ENCODE measurements around the gene ZNF534. TPM values are rescaled to one million over a fixed set of nuclear protein-coding genes. Genes with fewer than 3 reads are reported as not detected.

ZNF534 gene
- total and polyA plus RNA-seq, 2 of the 13 experiments (the other 11 are each of a cell fraction or from before 2014, with no cell fraction given): 0.04 to 0.08 TPM

DNA sequence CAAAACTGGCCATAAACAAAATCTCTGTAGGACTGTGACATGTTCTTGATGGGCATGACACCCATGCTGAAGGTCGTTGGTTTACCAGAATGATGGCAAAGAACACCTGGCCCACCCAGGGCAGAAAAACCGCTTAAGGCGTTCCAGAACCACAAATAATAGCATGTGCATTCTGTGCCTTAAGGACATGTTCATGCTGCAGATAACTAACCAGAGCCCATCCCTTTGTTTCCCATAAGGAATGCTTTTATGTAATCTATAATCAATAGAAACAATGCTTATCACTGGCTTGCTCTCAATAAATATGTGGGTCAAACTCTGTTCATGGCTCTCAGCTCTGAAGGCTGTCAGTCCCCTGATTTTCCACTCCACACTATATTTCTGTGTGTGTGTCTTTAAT lies 13.2 kb downstream of the ZNF534 start:
- H4K20me1 ChIP-seq (ENCODE audit: insufficient read depth, low read length): no peaks in the 10 kb centered on the region
- POLR2A ChIA-PET: no interaction called here
- intact Hi-C loops (cut with micrococcal nuclease; ENCODE audit: unreplicated experiment): no loop called here
- peaks cover 97% of the 10 kb centered on the region for H3K9me3 ChIP-seq (ENCODE audit: low read length)
- 7% methylated on average over 2 of the region's 3 CpGs for WGBS (ENCODE audit: low lambda C conversion rate)
- H3K79me2 ChIP-seq (ENCODE audit: insufficient read depth, low read length): no peaks in the 10 kb centered on the region
- TF ChIP-seq ZNF761 (CRISPR knock-in tag; conservative IDR thresholded peaks at IDR 0.05): peak; percentile 98
- TF ChIP-seq ZNF780A (CRISPR knock-in tag; IDR thresholded peaks at IDR 0.05): no peak
- DNase-seq (ENCODE audit: low spot score) (no peak), ATAC-seq (no peak), FAIRE-seq (no peak)
- no TSS peak for BruUV-seq (replicated peaks)
- in situ Hi-C loops (cut with HindIII; ENCODE audit: extremely low pct_ligation_motif_present, low pct_unique_long_range_greater_than_20kb): no loop called here
- no peak overlapping the region for H3K27ac ChIP-seq (ENCODE audit: extremely low read length, insufficient read depth, low read length)
- no peaks in the 10 kb centered on the region for H3K36me3 ChIP-seq (replicated peaks in 1 of 2; ENCODE audit: control insufficient read depth in 1 of 2, insufficient read depth in 2 of 2, low read length in 2 of 2)
- H3K4me2 ChIP-seq (ENCODE audit: low read depth, low read length): no peak overlapping the region
- no peak overlapping the region for H3K9ac ChIP-seq (ENCODE audit: insufficient read depth, low read depth, low read length)
- no peaks in the 10 kb centered on the region for H3K4me1 ChIP-seq (ENCODE audit: insufficient read depth, low read length)
- H3K27me3 ChIP-seq (ENCODE audit: control insufficient read depth in 1 of 2, insufficient read depth in 2 of 2, low read length in 2 of 2): no peaks in the 10 kb centered on the region
- no peak overlapping the region for H3K4me3 ChIP-seq (replicated peaks in 1 of 3; ENCODE audit: insufficient read depth in 1 of 3, low read depth in 2 of 3, low read length in 3 of 3)
- H2AFZ ChIP-seq (ENCODE audit: low read length): no peak overlapping the region
- CTCF ChIA-PET (ENCODE audit: low intra/inter-chr PET ratio, low total read pairs): no interaction called here

DNA sequence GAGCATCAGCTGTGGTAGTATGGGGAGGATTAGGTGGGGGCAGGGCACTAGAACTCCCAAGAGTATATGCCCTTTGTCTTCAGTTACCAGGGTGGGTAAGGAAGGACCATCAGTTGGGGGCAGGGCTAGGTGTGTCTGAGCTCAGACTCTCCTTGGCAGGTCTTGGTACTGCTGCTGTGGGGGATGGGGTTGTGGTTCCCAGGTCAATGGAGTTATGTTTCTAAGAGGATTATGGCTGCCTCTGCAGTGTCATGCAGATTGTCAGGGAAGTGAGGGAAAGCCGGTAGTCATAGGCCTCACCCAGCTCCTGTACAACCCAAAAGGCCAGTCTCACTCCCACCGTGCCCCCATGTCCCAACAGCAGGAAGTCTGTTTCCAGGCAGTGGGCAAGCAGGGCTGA lies 15.6 kb downstream of the ZNF534 start:
- Histone ChIP-seq H3K4me2 (ENCODE audit: low read depth, low read length) (no peak overlapping the region), H2AFZ (ENCODE audit: low read length) (no peak overlapping the region), H3K79me2 (ENCODE audit: insufficient read depth, low read length) (no peaks in the 10 kb centered on the region), H3K9me3 (ENCODE audit: low read length) (peaks cover 97% of the 10 kb centered on the region), H3K27me3 (ENCODE audit: control insufficient read depth in 1 of 2, insufficient read depth in 2 of 2, low read length in 2 of 2) (no peaks in the 10 kb centered on the region), H3K36me3 (replicated peaks in 1 of 2; ENCODE audit: control insufficient read depth in 1 of 2, insufficient read depth in 2 of 2, low read length in 2 of 2) (no peaks in the 10 kb centered on the region), H3K4me1 (ENCODE audit: insufficient read depth, low read length) (no peaks in the 10 kb centered on the region), H4K20me1 (ENCODE audit: insufficient read depth, low read length) (no peaks in the 10 kb centered on the region), H3K9ac (ENCODE audit: insufficient read depth, low read depth, low read length) (no peak overlapping the region), H3K27ac (ENCODE audit: extremely low read length, insufficient read depth, low read length) (no peak overlapping the region), H3K4me3 (replicated peaks in 1 of 3; ENCODE audit: insufficient read depth in 1 of 3, low read depth in 2 of 3, low read length in 3 of 3) (no peak overlapping the region)
- TF ChIP-seq BRD4 (CRISPR knock-in tag; IDR thresholded peaks at IDR 0.05) (no peak), BORCS8-MEF2B (CRISPR knock-in tag; IDR thresholded peaks at IDR 0.05) (no peak), ZNF460 (CRISPR knock-in tag; IDR thresholded peaks at IDR 0.05; ENCODE audit: borderline replicate concordance) (no peak), DMAP1 (CRISPR knock-in tag; IDR thresholded peaks at IDR 0.05) (no peak), ZNF441 (CRISPR knock-in tag; IDR thresholded peaks at IDR 0.05; ENCODE audit: borderline replicate concordance) (no peak), NCOA2 (CRISPR knock-in tag; IDR thresholded peaks at IDR 0.05) (no peak), ETV6 (CRISPR knock-in tag; conservative IDR thresholded peaks at IDR 0.05) (no peak), ZFX (CRISPR knock-in tag; IDR thresholded peaks at IDR 0.05; ENCODE audit: low read depth) (no peak), ZNF180 (CRISPR knock-in tag; IDR thresholded peaks at IDR 0.05; ENCODE audit: borderline replicate concordance, low read depth) (no peak), ZNF792 (CRISPR knock-in tag; IDR thresholded peaks at IDR 0.05) (no peak)
- TF ChIP-seq, protein P1, sequence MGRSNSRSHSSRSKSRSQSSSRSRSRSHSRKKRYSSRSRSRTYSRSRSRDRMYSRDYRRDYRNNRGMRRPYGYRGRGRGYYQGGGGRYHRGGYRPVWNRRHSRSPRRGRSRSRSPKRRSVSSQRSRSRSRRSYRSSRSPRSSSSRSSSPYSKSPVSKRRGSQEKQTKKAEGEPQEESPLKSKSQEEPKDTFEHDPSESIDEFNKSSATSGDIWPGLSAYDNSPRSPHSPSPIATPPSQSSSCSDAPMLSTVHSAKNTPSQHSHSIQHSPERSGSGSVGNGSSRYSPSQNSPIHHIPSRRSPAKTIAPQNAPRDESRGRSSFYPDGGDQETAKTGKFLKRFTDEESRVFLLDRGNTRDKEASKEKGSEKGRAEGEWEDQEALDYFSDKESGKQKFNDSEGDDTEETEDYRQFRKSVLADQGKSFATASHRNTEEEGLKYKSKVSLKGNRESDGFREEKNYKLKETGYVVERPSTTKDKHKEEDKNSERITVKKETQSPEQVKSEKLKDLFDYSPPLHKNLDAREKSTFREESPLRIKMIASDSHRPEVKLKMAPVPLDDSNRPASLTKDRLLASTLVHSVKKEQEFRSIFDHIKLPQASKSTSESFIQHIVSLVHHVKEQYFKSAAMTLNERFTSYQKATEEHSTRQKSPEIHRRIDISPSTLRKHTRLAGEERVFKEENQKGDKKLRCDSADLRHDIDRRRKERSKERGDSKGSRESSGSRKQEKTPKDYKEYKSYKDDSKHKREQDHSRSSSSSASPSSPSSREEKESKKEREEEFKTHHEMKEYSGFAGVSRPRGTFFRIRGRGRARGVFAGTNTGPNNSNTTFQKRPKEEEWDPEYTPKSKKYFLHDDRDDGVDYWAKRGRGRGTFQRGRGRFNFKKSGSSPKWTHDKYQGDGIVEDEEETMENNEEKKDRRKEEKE (IDR thresholded peaks at IDR 0.05): no peak
- TF ChIP-seq, protein P2, sequence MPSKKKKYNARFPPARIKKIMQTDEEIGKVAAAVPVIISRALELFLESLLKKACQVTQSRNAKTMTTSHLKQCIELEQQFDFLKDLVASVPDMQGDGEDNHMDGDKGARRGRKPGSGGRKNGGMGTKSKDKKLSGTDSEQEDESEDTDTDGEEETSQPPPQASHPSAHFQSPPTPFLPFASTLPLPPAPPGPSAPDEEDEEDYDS (CRISPR knock-in tag; IDR thresholded peaks at IDR 0.05): no peak
- TF ChIP-seq, protein P3, sequence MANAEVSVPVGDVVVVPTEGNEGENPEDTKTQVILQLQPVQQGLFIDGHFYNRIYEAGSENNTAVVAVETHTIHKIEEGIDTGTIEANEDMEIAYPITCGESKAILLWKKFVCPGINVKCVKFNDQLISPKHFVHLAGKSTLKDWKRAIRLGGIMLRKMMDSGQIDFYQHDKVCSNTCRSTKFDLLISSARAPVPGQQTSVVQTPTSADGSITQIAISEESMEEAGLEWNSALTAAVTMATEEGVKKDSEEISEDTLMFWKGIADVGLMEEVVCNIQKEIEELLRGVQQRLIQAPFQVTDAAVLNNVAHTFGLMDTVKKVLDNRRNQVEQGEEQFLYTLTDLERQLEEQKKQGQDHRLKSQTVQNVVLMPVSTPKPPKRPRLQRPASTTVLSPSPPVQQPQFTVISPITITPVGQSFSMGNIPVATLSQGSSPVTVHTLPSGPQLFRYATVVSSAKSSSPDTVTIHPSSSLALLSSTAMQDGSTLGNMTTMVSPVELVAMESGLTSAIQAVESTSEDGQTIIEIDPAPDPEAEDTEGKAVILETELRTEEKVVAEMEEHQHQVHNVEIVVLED (CRISPR knock-in tag; IDR thresholded peaks at IDR 0.05; ENCODE audit: borderline replicate concordance): no peak
- FAIRE-seq (no peak), DNase-seq (ENCODE audit: low spot score) (no peak), ATAC-seq (no peak)
- ChIA-PET CTCF (ENCODE audit: low intra/inter-chr PET ratio, low total read pairs) (no interaction called here), POLR2A (no interaction called here)
- BruUV-seq (replicated peaks): no TSS peak
- in situ Hi-C loops (cut with HindIII; ENCODE audit: extremely low pct_ligation_motif_present, low pct_unique_long_range_greater_than_20kb) (no loop called here), intact Hi-C loops (cut with micrococcal nuclease; ENCODE audit: unreplicated experiment) (no loop called here)
- WGBS (ENCODE audit: low lambda C conversion rate): 0% methylated on average over 2 of the region's 2 CpGs

Data from HepG2 (cell line).